B cell (primary cell): ENCODE measurements around the gene SDF2L1. TPM values are rescaled to one million over a fixed set of nuclear protein-coding genes. Genes with fewer than 3 reads are reported as not detected.

ENCODE experiments used
- ATAC-seq: fragments of 200-7000 bp; cut with Tn5 transposase; one replicate; pipeline ENCODE4 v1.10.0; 2021; ENCODE audit warnings: low read depth, mild to moderate bottlenecking, moderate number of reproducible peaks, moderate library complexity
- CTCF ChIA-PET: fragments of 350-600 bp; sonication (Branson Sonifier 250); formaldehyde crosslinking; loops from one replicate; lab custom pipeline; 2021; ENCODE audit warnings: antibody characterized with exemption, inconsistent platforms; lab: Charles Lee
- POLR2A ChIA-PET: fragments of 350-600 bp; sonication (Branson Sonifier 250); formaldehyde crosslinking; loops from one replicate; lab custom pipeline; 2021; ENCODE audit warnings: antibody characterized with exemption; lab: Charles Lee
- DNase-seq: peaks from one replicate; pipeline ENCODE4 v3.0.0; 2013
- H2AFZ ChIP-seq: 2 replicates; pipeline ENCODE4 v1.6.1; 2012; ENCODE audit warnings: mild to moderate bottlenecking, low read depth, low read length; ENCODE audit not compliant: insufficient read depth, poor library complexity, severe bottlenecking
- H3K27ac ChIP-seq, 2 donors: 1 replicate in 1 of 2; 2 replicates in 1 of 2; pipeline ENCODE4 v1.5.1; 2012 to 2013; ENCODE audit warnings: low read length in 2 of 2, mild to moderate bottlenecking in 2 of 2, moderate library complexity in 1 of 2
- H3K27me3 ChIP-seq, 4 experiments: fragments of 200-600 bp in 1 of 4; sonication (generic) in 1 of 4; replicated peaks in 1 of 4; 1 replicate in 2 of 4; 2 replicates in 2 of 4; pipeline versions ENCODE4 v1.6.1 to v1.7.0; 2013 to 2016; ENCODE audit warnings: low read length in 3 of 4, mild to moderate bottlenecking in 2 of 4, mixed read lengths in 1 of 4, moderate library complexity in 1 of 4; ENCODE audit not compliant: insufficient read depth in 4 of 4, control insufficient read depth in 3 of 4; ENCODE audit errors: control extremely low read depth in 1 of 4
- H3K36me3 ChIP-seq, 2 experiments: replicated peaks in 1 of 2; 1 replicate in 1 of 2; 2 replicates in 1 of 2; pipeline versions ENCODE4 v1.6.1 to v1.7.1; 2013; ENCODE audit warnings: low read length in 1 of 2; ENCODE audit not compliant: insufficient read depth in 2 of 2, control insufficient read depth in 1 of 2; ENCODE audit errors: control extremely low read depth in 1 of 2, extremely low read depth in 1 of 2
- H3K4me1 ChIP-seq, 2 donors: fragments of 200-600 bp in 1 of 2; sonication (generic) in 1 of 2; 1 replicate in 1 of 2; 2 replicates in 1 of 2; pipeline versions ENCODE4 v1.5.1 to v1.6.1; 2013 to 2017; ENCODE audit warnings: low read length in 2 of 2; ENCODE audit not compliant: control insufficient read depth in 2 of 2, insufficient read depth in 2 of 2
- H3K4me2 ChIP-seq: replicated peaks from 2 replicates; pipeline ENCODE3; 2012; ENCODE audit warnings: mild to moderate bottlenecking, low read depth, low read length; ENCODE audit not compliant: poor library complexity, severe bottlenecking
- H3K4me3 ChIP-seq, 5 experiments: fragments of 200-600 bp in 1 of 5; sonication (generic) in 1 of 5; 1 replicate in 3 of 5; 2 replicates in 2 of 5; pipeline versions ENCODE4 v1.5.1 to v1.7.0; 2011 to 2016; ENCODE audit warnings: low read length in 4 of 5, mild to moderate bottlenecking in 4 of 5, low read depth in 2 of 5, control low read depth in 1 of 5, moderate library complexity in 1 of 5; ENCODE audit not compliant: insufficient read depth in 1 of 5; ENCODE audit errors: control extremely low read depth in 1 of 5, extremely low read depth in 1 of 5
- H3K79me2 ChIP-seq: fragments of 200-600 bp; sonication (generic); one replicate; pipeline ENCODE4 v1.6.0; 2016; ENCODE audit warnings: low read length; ENCODE audit not compliant: control insufficient read depth, insufficient read depth
- H3K9ac ChIP-seq: fragments of 200-600 bp; sonication (generic); 2 replicates; pipeline ENCODE4 v1.6.1; 2017; ENCODE audit warnings: mild to moderate bottlenecking, low read length, moderate library complexity
- H3K9me3 ChIP-seq, 3 donors: one replicate each; pipeline versions ENCODE4 v1.6.1 to v1.7.1; 2013; ENCODE audit warnings: low read length in 2 of 3; ENCODE audit not compliant: control insufficient read depth in 2 of 3, insufficient read depth in 1 of 3; ENCODE audit errors: control extremely low read depth in 1 of 3
- H4K20me1 ChIP-seq: 2 replicates; pipeline ENCODE4 v1.6.0; 2012; ENCODE audit warnings: mild to moderate bottlenecking, low read length; ENCODE audit not compliant: insufficient read depth, control insufficient read depth, poor library complexity, severe bottlenecking
- H3K27ac Mint-ChIP-seq: one replicate; pipeline ENCODE4 v1.8.0; 2021; ENCODE audit warnings: mixed read lengths
- H3K27me3 Mint-ChIP-seq: one replicate; pipeline ENCODE4 v1.8.0; 2021; ENCODE audit warnings: mixed read lengths
- H3K4me1 Mint-ChIP-seq: one replicate; pipeline ENCODE4 v1.8.0; 2021; ENCODE audit warnings: mixed read lengths
- H3K4me3 Mint-ChIP-seq: one replicate; pipeline ENCODE4 v1.8.0; 2021; ENCODE audit warnings: mixed read lengths
- H3K9me3 Mint-ChIP-seq: one replicate; pipeline ENCODE4 v1.8.0; 2022; ENCODE audit warnings: mixed read lengths; ENCODE audit not compliant: insufficient read depth
- CTCF ChIP-seq: fragments of 200-600 bp; IDR thresholded peaks from one replicate; pipeline ENCODE4 v1.8.0; 2022; ENCODE audit warnings: antibody characterized with exemption, mild to moderate bottlenecking
- EZH2 ChIP-seq: IDR thresholded peaks from 2 replicates; pipeline ENCODE4 v1.6.1; 2012; ENCODE audit warnings: borderline replicate concordance, low read depth, mild to moderate bottlenecking, moderate library complexity, low read length; ENCODE audit not compliant: insufficient read depth, poor library complexity, severe bottlenecking
- WGBS: methylation state at CpG from one replicate; pipeline ENCODE4 v1.1.5; 2013; ENCODE audit warnings: missing lambda C conversion rate; ENCODE audit not compliant: insufficient coverage; 5-methylcytosine and 5-hydroxymethylcytosine counted together
- intact Hi-C: fragments of 100-400 bp; cut with micrococcal nuclease; formaldehyde crosslinking; loops from one replicate; pipeline ENCODE4 v1.10.0; 2022
- polyA plus RNA-seq: library from polyadenylated mRNA; depleted of rRNA; stranded (reverse); fragments of >200 nt; gene quantifications from 2 replicates; pipeline ENCODE4 v1.2.3, GENCODE V29; 2012
- small RNA-seq: library from RNA; depleted of rRNA; stranded (forward); fragments of <200 nt; gene quantifications from one replicate; pipeline ENCODE3, GENCODE V24; 2012; ENCODE audit warnings: low replicate concordance, low read depth; ENCODE audit not compliant: insufficient read length
- total RNA-seq, 2 donors: library from RNA; stranded (reverse); fragments of 120-200 nt in 1 of 2; gene quantifications; 1 replicate in 1 of 2; 2 replicates in 1 of 2; pipeline versions ENCODE4 v1.2.3 to v1.2.4, GENCODE V29; 2013 to 2022

The SDF2L1 gene
- total and polyA plus RNA-seq, 2 donors (not counting 1 experiment from before 2014, with no cell fraction given) = 15.2 to 23.5 TPM

- Mint-ChIP-seq H3K4me3 (no peak overlapping the region), H3K27me3 (no peaks in the 10 kb centered on the region), H3K27ac (no peak overlapping the region), H3K4me1 (peaks cover 13% of the 10 kb centered on the region), H3K9me3 (no peaks in the 10 kb centered on the region)
- ATAC-seq (no peak), DNase-seq (no peak)
- Histone ChIP-seq H3K4me2 (no peak overlapping the region), H3K9ac (no peak overlapping the region), H3K4me3 (no peak overlapping the region), H2AFZ (no peak overlapping the region), H3K36me3 (peaks cover 2 to 68% of the 10 kb centered on the region in 2 experiments), H4K20me1 (peaks cover 5% of the 10 kb centered on the region), H3K27ac (no peak overlapping the region), H3K4me1 (peaks cover 0 to 1% of the 10 kb centered on the region in 2 donors), H3K9me3 (no peaks in the 10 kb centered on the region), H3K27me3 (no peaks in the 10 kb centered on the region), H3K79me2 (no peaks in the 10 kb centered on the region)
- POLR2A ChIA-PET = no interaction called here
- intact Hi-C loops = no loop called here
- TF ChIP-seq EZH2 = no peak
- no peak for TF ChIP-seq CTCF
- 98% methylated on average over 12 of the region's 14 CpGs for WGBS
- CTCF ChIA-PET = no interaction called here
Observed at GRCh38 chr22:21693333-21693998, 51.4 kb downstream of the SDF2L1 start.

Small RNAs within 50 kb of the gene (small RNA-seq; reads per million reads assigned to genes)
- not detected for gene MIR301B

Other genes starting within 250 kb of the SDF2L1 start
- 8.1 and 8.4 TPM in 2 replicates for gene HIC2, start 224.9 kb upstream of the SDF2L1 start, total RNA-seq
- gene HIC2, start 224.9 kb upstream of the SDF2L1 start, polyA plus RNA-seq = 2.9 and 4.8 TPM in 2 replicates
- gene TMEM191C, start 174.9 kb upstream of the SDF2L1 start, total RNA-seq = 4.5 and 5.0 TPM in 2 replicates
- 5.2 and 5.8 TPM in 2 replicates for gene TMEM191C, start 174.9 kb upstream of the SDF2L1 start, polyA plus RNA-seq
- gene RIMBP3C, start 90.8 kb upstream of the SDF2L1 start, total RNA-seq = 0.89 and 1.3 TPM in 2 replicates
- 0.10 and 0.22 TPM in 2 replicates for gene RIMBP3C, start 90.8 kb upstream of the SDF2L1 start, polyA plus RNA-seq
- gene UBE2L3, start 74.6 kb upstream of the SDF2L1 start, total RNA-seq = 28.6 and 30.9 TPM in 2 replicates
- gene UBE2L3, start 74.6 kb upstream of the SDF2L1 start, polyA plus RNA-seq = 11.8 and 13.5 TPM in 2 replicates
- 46.6 and 48.8 TPM in 2 replicates for gene YDJC, start 12.3 kb upstream of the SDF2L1 start, total RNA-seq
- 55.4 and 82.8 TPM in 2 replicates for gene YDJC, start 12.3 kb upstream of the SDF2L1 start, polyA plus RNA-seq
- gene CCDC116, start 9.5 kb upstream of the SDF2L1 start, total RNA-seq = 0.52 and 0.63 TPM in 2 replicates
- gene CCDC116, start 9.5 kb upstream of the SDF2L1 start, polyA plus RNA-seq = 0.29 and 0.55 TPM in 2 replicates
- 71.1 and 80.1 TPM in 2 replicates for gene PPIL2, start 23.7 kb downstream of the SDF2L1 start, total RNA-seq
- 71.2 and 81.8 TPM in 2 replicates for gene PPIL2, start 23.7 kb downstream of the SDF2L1 start, polyA plus RNA-seq
- 14.9 and 17.3 TPM in 2 replicates for gene YPEL1, start 93.5 kb downstream of the SDF2L1 start, total RNA-seq
- 17.0 and 24.2 TPM in 2 replicates for gene YPEL1, start 93.5 kb downstream of the SDF2L1 start, polyA plus RNA-seq
- gene MAPK1, start 225.3 kb downstream of the SDF2L1 start, total RNA-seq = 145 and 155 TPM in 2 replicates
- gene MAPK1, start 225.3 kb downstream of the SDF2L1 start, polyA plus RNA-seq = 24.0 and 27.4 TPM in 2 replicates